HL-60/S4 (cell line): Measurements from ENCODE around the gene CDH6.

ENCODE experiments used
- in situ Hi-C: fragments of 300-500 bp; cut with MboI; formaldehyde crosslinking; loops from 2 replicates; pipeline ENCODE4 v1.14.3; 2022; ENCODE audit warnings: low sequenced_read_pairs

Gene CDH6

GRCh38 chr5:31244921-31245320 lies 51.4 kb downstream of the CDH6 start:
- in situ Hi-C loops, result no loop called here

GRCh38 chr5:31247381-31247780 lies 53.9 kb downstream of the CDH6 start:
- in situ Hi-C loops, result no loop called here

- in situ Hi-C loops, result no loop called here
These were observed 56.7 kb downstream of the CDH6 start for GRCh38 chr5:31250201-31250600.

GRCh38 chr5:31251032-31251431 lies 57.5 kb downstream of the CDH6 start:
- in situ Hi-C loops, result no loop called here

DNA sequence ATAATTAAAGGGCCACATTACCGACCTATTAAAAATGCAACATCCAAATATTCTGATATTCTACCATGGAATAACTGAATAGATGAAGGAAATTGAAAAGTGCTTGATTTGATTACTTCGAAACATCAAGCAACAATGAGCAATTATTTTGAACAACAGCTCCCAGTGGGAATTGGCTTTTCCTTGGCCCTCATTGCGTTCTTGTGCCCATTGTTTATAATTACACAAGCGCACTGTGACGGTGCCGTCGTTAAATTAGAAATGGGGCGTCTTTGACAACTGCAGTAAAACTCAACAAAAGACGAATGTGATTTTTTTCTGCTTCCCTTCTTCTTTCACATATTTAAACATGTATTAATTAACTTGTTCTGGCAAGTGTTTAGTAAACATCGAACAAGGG lies 61.6 kb downstream of the CDH6 start:
- in situ Hi-C loops, result no loop called here

GRCh38 chr5:31268256-31268655 lies 74.8 kb downstream of the CDH6 start:
- in situ Hi-C loops, result no loop called here

- in situ Hi-C loops, result no loop called here
These were observed 75.2 kb downstream of the CDH6 start for GRCh38 chr5:31268686-31269085.

DNA sequence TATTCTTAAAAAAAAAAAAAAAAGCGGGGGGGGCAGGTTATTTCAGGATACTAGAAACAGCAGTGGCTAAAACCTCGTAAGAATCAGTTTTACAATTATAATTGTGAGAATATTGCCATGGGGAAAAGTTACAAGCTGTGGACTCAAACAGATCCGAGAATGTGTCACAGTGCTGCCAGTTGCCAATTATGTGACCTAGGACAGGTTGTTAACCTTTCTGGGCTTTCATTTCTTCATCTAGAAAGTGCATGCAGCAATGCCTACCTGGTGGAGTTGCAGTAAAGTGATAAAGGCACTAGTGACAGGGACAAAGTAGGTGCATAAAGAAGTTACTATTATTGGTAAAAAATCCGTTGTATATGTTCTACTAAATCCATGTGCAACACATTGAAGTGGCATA lies 75.8 kb downstream of the CDH6 start:
- in situ Hi-C loops, result no loop called here

GRCh38 chr5:31270396-31270795 lies 76.9 kb downstream of the CDH6 start:
- in situ Hi-C loops, result no loop called here

GRCh38 chr5:31271567-31271966 lies 78.1 kb downstream of the CDH6 start:
- in situ Hi-C loops, result no loop called here

DNA sequence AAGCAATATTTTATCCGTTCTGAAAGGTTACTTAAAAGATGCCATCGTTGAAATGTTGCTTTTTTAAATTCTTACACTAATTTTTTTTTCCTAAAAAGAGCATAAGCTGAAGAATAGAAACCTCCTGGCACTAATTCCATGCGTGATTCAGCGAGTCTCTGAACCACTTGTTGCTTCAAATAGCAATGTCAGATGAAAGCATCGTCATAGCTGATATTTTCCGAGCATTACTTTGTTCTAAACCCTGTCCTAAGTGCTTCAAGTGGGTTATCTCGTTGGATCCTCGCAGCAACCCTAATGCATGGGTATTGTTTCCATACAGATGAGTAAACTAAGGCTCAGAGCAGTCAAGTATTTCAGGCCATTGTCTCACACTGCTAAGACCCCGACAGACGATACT lies 79.7 kb downstream of the CDH6 start:
- in situ Hi-C loops, result no loop called here

GRCh38 chr5:31273631-31274378 lies 80.3 kb downstream of the CDH6 start:
- in situ Hi-C loops, result no loop called here

- in situ Hi-C loops, result no loop called here
These were observed 86.7 kb downstream of the CDH6 start for GRCh38 chr5:31280210-31280609.

- in situ Hi-C loops, result no loop called here
These were observed 89.8 kb downstream of the CDH6 start for GRCh38 chr5:31283326-31283725.

GRCh38 chr5:31285025-31285424 lies 91.5 kb downstream of the CDH6 start:
- in situ Hi-C loops, result no loop called here

DNA sequence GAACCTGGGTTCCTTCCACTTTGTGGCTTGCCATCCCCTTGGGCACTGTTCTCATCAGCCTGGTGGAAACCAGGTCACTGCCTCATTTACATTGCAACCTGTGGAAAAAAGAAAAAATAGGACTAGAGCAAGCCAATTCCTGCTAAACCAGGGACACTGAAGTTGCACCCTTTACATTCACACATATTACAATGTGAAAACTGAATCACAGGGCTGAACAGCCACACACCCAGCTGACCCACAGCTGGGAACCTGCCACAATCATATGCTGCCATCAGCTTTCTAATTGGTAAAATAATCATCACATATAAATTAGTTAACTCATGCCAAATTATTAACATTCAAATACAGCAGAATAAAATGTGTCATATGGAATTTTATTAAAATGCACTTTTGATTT lies 94.5 kb downstream of the CDH6 start:
- in situ Hi-C loops, result no loop called here

DNA sequence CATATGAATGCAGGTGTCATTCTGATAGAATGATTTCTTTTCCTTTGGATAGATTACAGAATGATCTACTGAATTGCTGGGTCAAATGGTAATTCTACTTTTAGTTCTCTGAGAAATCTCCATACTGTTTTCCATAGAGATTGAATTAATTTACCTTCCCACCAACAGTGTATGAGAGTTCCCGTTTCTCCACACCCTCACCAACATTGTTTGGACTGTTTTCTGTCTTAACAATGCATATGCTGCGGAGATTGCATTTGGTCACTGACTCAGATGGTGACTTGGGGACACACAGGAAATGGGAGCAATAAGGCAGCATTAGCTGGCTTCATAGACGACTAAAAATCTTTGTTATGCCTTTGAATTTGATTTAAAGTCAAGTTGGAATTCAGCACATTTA lies 95.9 kb downstream of the CDH6 start:
- in situ Hi-C loops, result no loop called here

DNA sequence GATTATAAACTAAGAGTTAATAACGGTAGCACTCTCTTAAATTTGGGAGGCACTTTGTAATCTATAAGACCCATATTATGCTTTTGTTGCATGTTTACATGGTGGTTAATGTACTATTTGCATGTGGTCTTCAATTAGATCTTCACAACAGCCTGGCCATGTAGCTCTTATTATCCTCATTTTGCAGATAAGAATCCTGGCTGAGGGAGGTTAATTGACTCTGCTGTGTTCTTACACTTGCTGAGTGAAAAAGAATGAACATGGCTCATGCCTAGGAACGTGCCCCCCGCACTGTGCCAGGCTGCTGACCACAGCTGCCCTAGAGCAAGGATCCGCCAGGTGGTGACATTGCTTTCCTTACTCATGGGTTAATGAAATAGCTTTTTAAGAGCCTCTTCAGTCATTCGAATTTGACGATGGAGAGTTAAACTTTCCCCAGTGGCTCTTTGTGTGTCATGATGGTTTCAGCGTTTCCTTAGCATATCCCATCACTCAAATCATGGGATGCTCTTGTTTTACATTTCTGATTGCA lies 97.9 kb downstream of the CDH6 start:
- in situ Hi-C loops, result no loop called here

- in situ Hi-C loops, result no loop called here
These were observed 107.0 kb downstream of the CDH6 start for GRCh38 chr5:31300501-31300900.

DNA sequence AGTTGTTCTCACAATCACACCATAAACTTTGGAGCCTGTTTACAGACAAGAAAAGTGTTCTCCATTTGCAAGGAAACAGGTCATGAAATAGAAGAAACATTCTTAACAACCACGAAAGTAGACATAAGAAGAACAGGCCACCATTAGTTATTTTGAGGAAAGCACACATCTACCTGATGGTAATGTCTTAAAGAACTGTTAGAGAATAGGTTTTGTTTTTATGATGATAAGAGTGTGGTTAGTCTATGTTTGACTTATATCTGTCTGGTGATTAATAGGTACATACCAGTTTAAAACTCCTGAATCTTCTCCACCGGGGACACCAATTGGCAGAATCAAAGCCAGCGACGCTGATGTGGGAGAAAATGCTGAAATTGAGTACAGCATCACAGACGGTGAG lies 108.3 kb downstream of the CDH6 start:
- in situ Hi-C loops, result no loop called here

DNA sequence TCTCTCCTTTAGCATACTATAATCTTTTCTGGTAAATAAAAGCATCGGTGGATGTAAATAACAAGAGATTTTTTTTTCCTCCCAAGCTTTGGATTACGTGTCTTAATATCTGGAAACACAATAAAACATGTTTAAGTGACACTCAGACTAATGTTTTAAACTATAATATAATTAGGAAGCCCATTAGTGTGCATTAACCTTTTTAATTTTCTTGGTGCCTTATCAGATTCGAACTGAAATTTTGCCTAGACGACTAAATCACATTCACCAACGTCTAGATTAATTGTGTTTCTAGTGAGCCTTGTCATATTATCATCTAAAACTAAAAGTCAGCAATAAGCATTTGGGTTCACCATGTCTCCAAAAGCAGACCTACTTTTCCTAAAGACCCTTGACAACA lies 110.2 kb downstream of the CDH6 start:
- in situ Hi-C loops, result no loop called here

- in situ Hi-C loops, result no loop called here
These were observed 124.2 kb downstream of the CDH6 start for GRCh38 chr5:31317665-31318064.

DNA sequence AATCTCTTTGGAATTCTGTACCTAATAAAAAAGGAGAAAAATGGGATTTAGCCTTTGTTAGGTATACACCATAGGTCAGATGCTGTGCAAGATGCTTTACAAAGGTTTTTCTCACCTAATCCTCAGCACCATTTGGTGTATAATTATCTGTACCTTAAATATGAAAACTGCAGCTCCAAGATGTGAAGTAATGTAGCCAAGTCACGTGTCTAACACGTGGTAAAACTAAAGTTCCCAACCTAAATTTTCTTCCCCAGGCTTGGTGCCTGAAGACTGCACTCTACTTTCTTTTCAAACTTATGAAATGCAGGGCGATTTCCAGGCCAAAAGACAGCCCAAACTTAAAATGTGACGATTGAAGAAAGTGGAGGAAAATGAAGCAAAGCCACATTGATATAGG lies 125.8 kb downstream of the CDH6 start:
- in situ Hi-C loops, result no loop called here
